Mucosa of descending colon (tissue), 3 donors: ENCODE measurements around the gene TTC34. TPM values are rescaled to one million over a fixed set of nuclear protein-coding genes. Genes with fewer than 3 reads are reported as not detected.

Experiments used
- ATAC-seq: fragments of 200-7000 bp; cut with Tn5 transposase; one replicate; pipeline ENCODE4 v1.9.1; 2020; ENCODE audit warnings: mild to moderate bottlenecking, moderate library complexity
- DNase-seq, 3 donors: peaks; one replicate each; pipeline ENCODE4 v3.0.0-alpha.2; 2020
- H3K36me3 ChIP-seq: fragments of 200-600 bp; one replicate; pipeline ENCODE4 v1.8.0; 2021; ENCODE audit warnings: low read depth, mild to moderate bottlenecking
- H3K4me1 ChIP-seq: fragments of 200-600 bp; one replicate; pipeline ENCODE4 v1.8.0; 2021; ENCODE audit warnings: low read depth, mild to moderate bottlenecking
- H3K4me3 ChIP-seq: fragments of 200-600 bp; one replicate; pipeline ENCODE4 v1.8.0; 2021; ENCODE audit warnings: mild to moderate bottlenecking
- H3K9me3 ChIP-seq: fragments of 200-600 bp; one replicate; pipeline ENCODE4 v1.8.0; 2021; ENCODE audit warnings: mild to moderate bottlenecking
- intact Hi-C, 2 donors: fragments of 100-400 bp; cut with DNase I in 1 of 2; cut with micrococcal nuclease in 1 of 2; formaldehyde crosslinking; loops; one replicate each; pipeline versions ENCODE4 v1.11.0 to v1.11.1; 2022; cut with DNase I, micrococcal nuclease
- total RNA-seq, 3 donors: library from RNA; stranded (reverse); fragmentation: NEBNext Ultra II Directional in 2 of 3; extraction: Animal tissue kit (Norgen Biotek cat#: 25700) in 2 of 3; gene quantifications; one replicate each; pipeline versions ENCODE4 v1.2.1 to v1.2.4, GENCODE V29; 2021 to 2023
- TF ChIP-seq, protein P1 (sequence below): fragments of 200-600 bp; IDR thresholded peaks from one replicate; pipeline ENCODE4 v1.8.0; 2022; ENCODE audit warnings: antibody characterized with exemption, mild to moderate bottlenecking
- donor health status: DM: no; HTN: no; CAD: no; lungs with moderate emphysema.
- donor health status: DM: no; HTN: no; CAD: no.
- donor health status: DM: no; HTN: yes; CAD: no.

Gene TTC34
- total RNA-seq, 3 donors from 2014 or later: 0.43 to 1.1 (median 0.61) TPM

DNA sequence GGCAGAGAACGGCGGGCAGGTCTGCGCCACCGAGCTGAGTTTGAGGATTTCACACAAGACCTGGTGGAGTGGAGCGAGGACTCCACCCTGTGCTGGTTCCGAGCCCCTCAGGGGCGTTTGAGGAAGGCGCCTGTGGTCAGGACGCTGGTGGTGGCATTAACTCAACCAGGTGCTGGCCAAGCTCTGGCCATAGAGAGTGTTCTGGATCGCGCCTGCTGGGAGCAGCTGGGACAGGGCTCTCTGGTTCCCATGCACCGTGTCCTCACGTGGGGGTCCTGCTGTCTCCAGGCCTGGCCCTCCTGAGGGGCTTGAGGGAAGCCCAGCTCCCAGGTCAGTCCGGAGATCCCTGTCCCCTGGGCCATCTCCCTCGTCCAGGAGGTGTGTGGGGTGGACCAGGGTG is 24.8 kb upstream of the TTC34 start:
- intact Hi-C loops: no loop called here
- no peaks in the 10 kb centered on the region for H3K4me1 ChIP-seq
- no peaks in the 10 kb centered on the region for H3K9me3 ChIP-seq
- H3K4me3 ChIP-seq: no peak overlapping the region
- H3K36me3 ChIP-seq: no peaks in the 10 kb centered on the region
- ATAC-seq (no peak), DNase-seq (peak in 1 of 3 donors; percentile 31)
- TF ChIP-seq, protein P1, sequence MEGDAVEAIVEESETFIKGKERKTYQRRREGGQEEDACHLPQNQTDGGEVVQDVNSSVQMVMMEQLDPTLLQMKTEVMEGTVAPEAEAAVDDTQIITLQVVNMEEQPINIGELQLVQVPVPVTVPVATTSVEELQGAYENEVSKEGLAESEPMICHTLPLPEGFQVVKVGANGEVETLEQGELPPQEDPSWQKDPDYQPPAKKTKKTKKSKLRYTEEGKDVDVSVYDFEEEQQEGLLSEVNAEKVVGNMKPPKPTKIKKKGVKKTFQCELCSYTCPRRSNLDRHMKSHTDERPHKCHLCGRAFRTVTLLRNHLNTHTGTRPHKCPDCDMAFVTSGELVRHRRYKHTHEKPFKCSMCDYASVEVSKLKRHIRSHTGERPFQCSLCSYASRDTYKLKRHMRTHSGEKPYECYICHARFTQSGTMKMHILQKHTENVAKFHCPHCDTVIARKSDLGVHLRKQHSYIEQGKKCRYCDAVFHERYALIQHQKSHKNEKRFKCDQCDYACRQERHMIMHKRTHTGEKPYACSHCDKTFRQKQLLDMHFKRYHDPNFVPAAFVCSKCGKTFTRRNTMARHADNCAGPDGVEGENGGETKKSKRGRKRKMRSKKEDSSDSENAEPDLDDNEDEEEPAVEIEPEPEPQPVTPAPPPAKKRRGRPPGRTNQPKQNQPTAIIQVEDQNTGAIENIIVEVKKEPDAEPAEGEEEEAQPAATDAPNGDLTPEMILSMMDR: no peak

DNA sequence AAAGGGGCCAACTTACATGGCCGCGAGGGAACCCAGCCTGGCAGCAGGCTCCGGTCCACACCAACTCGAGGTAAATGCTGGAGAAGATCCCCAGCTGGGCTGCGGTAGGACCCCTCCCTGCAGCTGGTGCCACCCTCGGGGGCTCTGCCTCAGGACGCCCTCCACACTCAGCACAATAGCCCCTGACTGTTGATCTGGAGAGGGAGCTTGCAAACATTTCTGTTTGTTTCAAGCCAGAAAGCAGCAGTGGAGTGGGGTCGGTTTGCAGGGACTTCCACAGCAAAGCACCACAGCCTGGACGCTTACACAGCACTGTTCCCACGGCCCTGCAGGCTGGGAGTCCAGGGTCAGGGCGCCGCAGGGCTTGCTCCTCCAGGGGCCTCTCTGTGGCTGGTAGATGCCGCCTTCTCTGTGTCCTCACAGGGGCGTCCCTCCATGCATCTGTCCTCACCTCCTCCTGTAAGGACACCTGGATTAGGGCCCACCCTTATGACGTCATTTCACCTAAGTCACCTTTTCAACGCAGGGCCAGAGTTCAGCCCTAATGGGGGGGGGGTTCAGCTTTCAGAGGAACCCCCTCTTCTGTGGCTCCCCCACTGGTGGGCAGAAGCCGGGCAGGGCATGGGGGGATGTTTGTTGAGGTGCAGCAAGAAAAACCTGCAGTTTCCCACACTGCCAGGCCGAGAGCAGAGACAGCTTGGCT is 24.1 kb upstream of the TTC34 start:
- no peak for ATAC-seq
- no peaks in the 10 kb centered on the region for H3K9me3 ChIP-seq
- no peaks in the 10 kb centered on the region for H3K36me3 ChIP-seq
- H3K4me3 ChIP-seq: no peak overlapping the region
- TF ChIP-seq, protein P1: no peak
- no peaks in the 10 kb centered on the region for H3K4me1 ChIP-seq
- intact Hi-C loops: no loop called here
- peak in 1 of 3 donors; percentile 25 for DNase-seq

DNA sequence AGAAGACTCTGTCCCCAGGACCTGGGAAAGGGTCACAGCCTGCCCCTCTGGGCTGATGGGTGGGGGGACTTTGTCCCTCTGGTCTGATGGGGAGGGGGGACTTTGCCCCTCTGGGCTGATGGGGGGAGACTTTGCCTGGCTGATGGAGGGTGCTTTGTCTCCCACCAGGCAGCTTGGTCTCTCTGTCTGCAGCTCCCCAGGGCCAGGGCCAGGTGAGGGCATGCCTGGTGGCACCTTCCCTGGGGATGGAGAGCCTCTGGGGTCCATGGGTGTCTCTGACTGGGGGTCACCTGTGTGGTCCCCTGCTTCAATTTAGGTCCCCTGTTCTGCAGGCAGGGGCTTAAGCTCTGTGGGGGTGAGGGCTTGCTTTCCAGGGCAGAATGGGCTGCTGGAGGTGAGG is 23.5 kb upstream of the TTC34 start:
- intact Hi-C loops: no loop called here
- Histone ChIP-seq H3K36me3 (no peaks in the 10 kb centered on the region), H3K4me3 (no peak overlapping the region), H3K4me1 (no peaks in the 10 kb centered on the region), H3K9me3 (no peaks in the 10 kb centered on the region)
- TF ChIP-seq, protein P1: no peak
- ATAC-seq (no peak), DNase-seq (peak in 1 of 3 donors; percentile 17)

DNA sequence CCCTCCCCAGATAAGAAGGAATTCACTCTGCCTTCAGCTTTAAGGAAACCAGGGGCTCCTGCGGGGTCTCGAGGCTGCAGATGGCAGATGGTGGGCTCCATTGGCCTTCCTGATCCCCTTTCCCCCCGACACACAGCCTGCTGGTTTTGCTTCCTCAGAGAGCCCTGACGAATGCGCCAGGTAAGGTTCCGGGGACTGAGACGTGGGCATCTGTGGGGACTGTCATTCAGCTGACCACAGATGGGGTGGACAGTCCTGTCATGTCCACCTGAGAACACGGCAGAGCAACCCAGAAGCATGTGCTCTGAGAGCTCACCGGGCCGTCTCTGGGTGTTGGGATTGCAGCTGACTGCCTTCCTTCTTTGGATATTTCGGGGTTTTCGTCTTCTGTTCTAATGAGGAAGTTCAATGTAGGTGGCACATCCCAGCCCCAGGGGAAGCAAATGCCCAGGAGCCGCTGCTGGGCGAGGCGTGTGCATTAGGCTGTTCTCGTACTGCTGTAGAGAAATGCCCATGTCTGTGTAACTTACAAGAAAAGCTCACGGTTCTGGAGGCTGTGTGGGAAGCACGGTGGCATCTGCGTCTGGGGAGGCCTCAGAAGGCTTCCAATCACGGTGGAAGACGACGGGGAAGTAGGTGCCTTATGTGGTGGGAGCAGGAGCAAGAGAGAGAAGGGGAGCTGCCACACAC is 22.6 kb upstream of the TTC34 start:
- H3K4me3 ChIP-seq: no peak overlapping the region
- no peaks in the 10 kb centered on the region for H3K4me1 ChIP-seq
- ATAC-seq: no peak
- no peaks in the 10 kb centered on the region for H3K36me3 ChIP-seq
- intact Hi-C loops: no loop called here
- TF ChIP-seq, protein P1: no peak
- peak in 1 of 3 donors; percentile 12 for DNase-seq
- H3K9me3 ChIP-seq: no peaks in the 10 kb centered on the region

DNA sequence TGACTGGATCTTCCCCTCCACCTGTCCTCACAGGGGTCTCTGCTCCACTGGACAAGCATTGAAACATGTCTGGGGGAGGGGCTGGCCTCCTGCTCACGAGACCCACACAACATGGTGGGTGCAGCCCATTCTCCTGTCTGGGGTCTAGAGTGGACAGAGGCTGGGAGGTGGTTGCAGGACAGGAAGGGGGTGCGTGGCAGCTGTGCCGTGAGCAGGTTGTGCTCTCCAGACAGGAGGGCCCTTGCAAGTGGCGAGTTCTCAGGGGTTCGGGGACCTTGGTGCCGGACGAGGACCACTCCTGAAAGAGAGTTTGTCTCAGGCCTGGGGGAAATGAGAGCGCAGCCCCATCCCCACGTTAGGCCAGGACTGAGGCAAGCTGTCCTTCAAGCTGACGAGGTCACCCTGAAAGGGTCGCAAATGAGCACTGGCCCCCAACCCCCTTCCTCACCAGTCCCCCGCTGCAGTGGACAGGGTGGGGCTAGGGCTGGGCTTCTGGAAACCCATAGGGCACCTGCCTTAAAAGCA is 21.2 kb upstream of the TTC34 start:
- Histone ChIP-seq H3K9me3 (no peaks in the 10 kb centered on the region), H3K36me3 (no peaks in the 10 kb centered on the region), H3K4me1 (no peaks in the 10 kb centered on the region), H3K4me3 (no peak overlapping the region)
- TF ChIP-seq, protein P1: no peak
- intact Hi-C loops: no loop called here
- ATAC-seq: no peak
- DNase-seq: peak in 1 of 3 donors; percentile 31
